Stimulated activated CD8-positive, alpha-beta memory T cell treated with anti-CD3 and anti-CD28 coated beads, Interleukin-7, amount 100 ng/mL, for 1 hour (primary cell): Measurements from ENCODE around the gene MCAT.

Experiments used
- DNase-seq, 2 donors: peaks; one replicate each; pipeline ENCODE4 v3.0.0-alpha.2; 2020; ENCODE audit warnings: low read depth in 2 of 2

Gene MCAT

GRCh38 chr22:43142880-43143562 lies at the start of gene MCAT:
TSS of gene MCAT (minus strand) at chr22:43143398. CDS start at chr22:43143348, 50 bp downstream.
- peak; percentile 54 to 63 for DNase-seq

GRCh38 chr22:43191831-43192230 lies 48.6 kb upstream of the MCAT start:
- DNase-seq: no peak

- DNase-seq: no peak
Observed at GRCh38 chr22:43188829-43189545, 45.8 kb upstream of the MCAT start.

- DNase-seq: peak; percentile 89 to 90
Observed at GRCh38 chr22:43187171-43188099, 44.2 kb upstream of the MCAT start.

- peak; percentile 20 to 37 for DNase-seq
Observed at GRCh38 chr22:43186272-43187170, 43.3 kb upstream of the MCAT start, which contains the start of gene TTLL12. TSS of gene TTLL12 (minus strand) at chr22:43187134. CDS start at chr22:43187069, 65 bp downstream.

GRCh38 chr22:43185860-43186261 lies 42.7 kb upstream of the MCAT start:
- no peak for DNase-seq

GRCh38 chr22:43183496-43184277 lies 40.5 kb upstream of the MCAT start:
- no peak for DNase-seq

- DNase-seq: no peak
Observed at GRCh38 chr22:43182726-43183125, 39.5 kb upstream of the MCAT start.

GRCh38 chr22:43182118-43182517 lies 38.9 kb upstream of the MCAT start:
- DNase-seq: no peak

GRCh38 chr22:43181321-43182076 lies 38.3 kb upstream of the MCAT start:
- DNase-seq: no peak

- DNase-seq: no peak
Observed at GRCh38 chr22:43180670-43181069, 37.5 kb upstream of the MCAT start.

GRCh38 chr22:43179911-43180195 lies 36.7 kb upstream of the MCAT start:
- DNase-seq: no peak

- no peak for DNase-seq
Observed at GRCh38 chr22:43179146-43179910, 36.1 kb upstream of the MCAT start.

- no peak for DNase-seq
Observed at GRCh38 chr22:43177479-43177878, 34.3 kb upstream of the MCAT start.

GRCh38 chr22:43176090-43176489 lies 32.9 kb upstream of the MCAT start:
- no peak for DNase-seq

- DNase-seq: no peak
Observed at GRCh38 chr22:43174941-43175531, 31.8 kb upstream of the MCAT start.

GRCh38 chr22:43173976-43174720 lies 30.9 kb upstream of the MCAT start:
- DNase-seq: no peak

- DNase-seq: no peak
Observed at GRCh38 chr22:43173566-43173965, 30.4 kb upstream of the MCAT start.
